SK-N-SH (cell line): ENCODE results near the gene PDGFRB.

ENCODE experiments used
- EP300 ChIP-seq, 2 experiments: IDR thresholded peaks; 2 replicates each; pipeline versions ENCODE4 v1.4.0 to v1.6.1; 2012; ENCODE audit warnings: borderline replicate concordance in 1 of 2, low read depth in 1 of 2, low read length in 1 of 2
- EZH2phosphoT487 ChIP-seq: fragments of 200-600 bp; sonication (generic); IDR thresholded peaks from 2 replicates; pipeline ENCODE4 v1.6.1; 2017; ENCODE audit warnings: low read depth, mixed run types, mild to moderate bottlenecking, antibody characterized with exemption, moderate library complexity, borderline replicate concordance
- TF ChIP-seq, protein P1 (sequence below): IDR thresholded peaks from 2 replicates; pipeline ENCODE4; 2012
- TF ChIP-seq, protein P2 (sequence below): fragments of 200-600 bp; sonication (generic); IDR thresholded peaks from 2 replicates; pipeline ENCODE4 v1.6.1; 2017; ENCODE audit warnings: antibody characterized with exemption, mild to moderate bottlenecking, moderate library complexity

DNA sequence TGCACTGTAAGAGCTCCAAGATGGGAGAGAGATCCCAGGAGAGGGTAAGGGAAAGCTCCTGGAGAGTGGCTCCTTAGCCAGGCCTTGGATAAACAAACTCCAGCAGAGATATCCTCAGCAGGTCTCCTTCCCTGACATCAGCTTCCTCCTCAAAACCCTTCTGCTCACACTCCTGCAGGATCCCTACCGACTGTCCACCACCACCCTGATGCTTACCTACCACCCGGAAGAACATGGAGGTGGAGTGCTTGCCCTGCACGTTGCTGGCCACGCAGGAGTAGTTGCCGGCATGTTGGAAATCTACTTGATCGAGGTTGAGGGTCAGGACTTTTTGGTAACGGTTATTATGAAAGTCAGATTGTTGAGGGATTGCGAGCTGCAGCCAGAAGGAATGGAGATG, 78.6 kb downstream of the PDGFRB start:
- TF ChIP-seq, protein P1, sequence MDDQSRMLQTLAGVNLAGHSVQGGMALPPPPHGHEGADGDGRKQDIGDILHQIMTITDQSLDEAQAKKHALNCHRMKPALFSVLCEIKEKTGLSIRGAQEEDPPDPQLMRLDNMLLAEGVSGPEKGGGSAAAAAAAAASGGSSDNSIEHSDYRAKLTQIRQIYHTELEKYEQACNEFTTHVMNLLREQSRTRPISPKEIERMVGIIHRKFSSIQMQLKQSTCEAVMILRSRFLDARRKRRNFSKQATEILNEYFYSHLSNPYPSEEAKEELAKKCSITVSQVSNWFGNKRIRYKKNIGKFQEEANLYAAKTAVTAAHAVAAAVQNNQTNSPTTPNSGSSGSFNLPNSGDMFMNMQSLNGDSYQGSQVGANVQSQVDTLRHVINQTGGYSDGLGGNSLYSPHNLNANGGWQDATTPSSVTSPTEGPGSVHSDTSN: no peak
- TF ChIP-seq EP300 (IDR thresholded peaks at IDR 0.05; ENCODE audit: borderline replicate concordance in 1 of 2, low read depth in 1 of 2, low read length in 1 of 2) (no peak), EZH2phosphoT487 (no peak)
- TF ChIP-seq, protein P2, sequence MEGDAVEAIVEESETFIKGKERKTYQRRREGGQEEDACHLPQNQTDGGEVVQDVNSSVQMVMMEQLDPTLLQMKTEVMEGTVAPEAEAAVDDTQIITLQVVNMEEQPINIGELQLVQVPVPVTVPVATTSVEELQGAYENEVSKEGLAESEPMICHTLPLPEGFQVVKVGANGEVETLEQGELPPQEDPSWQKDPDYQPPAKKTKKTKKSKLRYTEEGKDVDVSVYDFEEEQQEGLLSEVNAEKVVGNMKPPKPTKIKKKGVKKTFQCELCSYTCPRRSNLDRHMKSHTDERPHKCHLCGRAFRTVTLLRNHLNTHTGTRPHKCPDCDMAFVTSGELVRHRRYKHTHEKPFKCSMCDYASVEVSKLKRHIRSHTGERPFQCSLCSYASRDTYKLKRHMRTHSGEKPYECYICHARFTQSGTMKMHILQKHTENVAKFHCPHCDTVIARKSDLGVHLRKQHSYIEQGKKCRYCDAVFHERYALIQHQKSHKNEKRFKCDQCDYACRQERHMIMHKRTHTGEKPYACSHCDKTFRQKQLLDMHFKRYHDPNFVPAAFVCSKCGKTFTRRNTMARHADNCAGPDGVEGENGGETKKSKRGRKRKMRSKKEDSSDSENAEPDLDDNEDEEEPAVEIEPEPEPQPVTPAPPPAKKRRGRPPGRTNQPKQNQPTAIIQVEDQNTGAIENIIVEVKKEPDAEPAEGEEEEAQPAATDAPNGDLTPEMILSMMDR: no peak
